ENCODE measurements around the gene PPM1N.
A peak's percentile ranks its signal among the peaks of the same experiment; 100 is the strongest.

PPM1N gene

DNA sequence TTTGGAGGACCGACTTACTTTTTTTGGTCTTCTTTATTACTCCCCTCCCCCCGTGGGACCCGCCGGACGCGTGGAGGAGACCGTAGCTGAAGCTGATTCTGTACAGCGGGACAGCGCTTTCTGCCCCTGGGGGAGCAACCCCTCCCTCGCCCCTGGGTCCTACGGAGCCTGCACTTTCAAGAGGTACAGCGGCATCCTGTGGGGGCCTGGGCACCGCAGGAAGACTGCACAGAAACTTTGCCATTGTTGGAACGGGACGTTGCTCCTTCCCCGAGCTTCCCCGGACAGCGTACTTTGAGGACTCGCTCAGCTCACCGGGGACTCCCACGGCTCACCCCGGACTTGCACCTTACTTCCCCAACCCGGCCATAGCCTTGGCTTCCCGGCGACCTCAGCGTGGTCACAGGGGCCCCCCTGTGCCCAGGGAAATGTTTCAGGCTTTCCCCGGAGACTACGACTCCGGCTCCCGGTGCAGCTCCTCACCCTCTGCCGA lies 30.0 kb upstream of the PPM1N start:
- TF ChIP-seq EZH2phosphoT487 (IDR thresholded peaks at IDR 0.05; ENCODE audit: low read length) (no peak), EZH2 (optimal IDR thresholded peaks at IDR 0.05; ENCODE audit: low read depth, low read length) (no peak)
- TF ChIP-seq, protein P1, sequence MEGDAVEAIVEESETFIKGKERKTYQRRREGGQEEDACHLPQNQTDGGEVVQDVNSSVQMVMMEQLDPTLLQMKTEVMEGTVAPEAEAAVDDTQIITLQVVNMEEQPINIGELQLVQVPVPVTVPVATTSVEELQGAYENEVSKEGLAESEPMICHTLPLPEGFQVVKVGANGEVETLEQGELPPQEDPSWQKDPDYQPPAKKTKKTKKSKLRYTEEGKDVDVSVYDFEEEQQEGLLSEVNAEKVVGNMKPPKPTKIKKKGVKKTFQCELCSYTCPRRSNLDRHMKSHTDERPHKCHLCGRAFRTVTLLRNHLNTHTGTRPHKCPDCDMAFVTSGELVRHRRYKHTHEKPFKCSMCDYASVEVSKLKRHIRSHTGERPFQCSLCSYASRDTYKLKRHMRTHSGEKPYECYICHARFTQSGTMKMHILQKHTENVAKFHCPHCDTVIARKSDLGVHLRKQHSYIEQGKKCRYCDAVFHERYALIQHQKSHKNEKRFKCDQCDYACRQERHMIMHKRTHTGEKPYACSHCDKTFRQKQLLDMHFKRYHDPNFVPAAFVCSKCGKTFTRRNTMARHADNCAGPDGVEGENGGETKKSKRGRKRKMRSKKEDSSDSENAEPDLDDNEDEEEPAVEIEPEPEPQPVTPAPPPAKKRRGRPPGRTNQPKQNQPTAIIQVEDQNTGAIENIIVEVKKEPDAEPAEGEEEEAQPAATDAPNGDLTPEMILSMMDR (IDR thresholded peaks at IDR 0.05; ENCODE audit: low read length), result no peak; the same call in 1 of the 2 replicates
- Histone ChIP-seq H3K9me3 (replicated peaks; ENCODE audit: insufficient read depth, low read length) (no peaks in the 10 kb centered on the region), H3K79me2 (ENCODE audit: low read length) (no peaks in the 10 kb centered on the region), H2AFZ (ENCODE audit: low read length) (peak overlapping the region; percentile 37; the same call in 1 of the 2 replicates), H3K36me3 (replicated peaks; ENCODE audit: insufficient read depth, low read length) (no peaks in the 10 kb centered on the region), H3K27me3 (replicated peaks; ENCODE audit: insufficient read depth, low read length) (peaks cover 6% of the 10 kb centered on the region), H3K4me1 (ENCODE audit: low read length) (no peaks in the 10 kb centered on the region), H3K4me2 (ENCODE audit: low read depth, low read length) (peak overlapping the region; percentile 90), H3F3A (ENCODE audit: insufficient read depth, low read length) (peaks cover 14% of the 10 kb centered on the region; the same call in 1 of the 2 replicates), H3K9me2 (replicated peaks; ENCODE audit: insufficient read depth, low read length) (no peaks in the 10 kb centered on the region), H3K4me3 (ENCODE audit: low read length) (peak overlapping the region; percentile 83), H3K9ac (ENCODE audit: low read length) (peak overlapping the region; percentile 90), H4K20me1 (ENCODE audit: insufficient read depth, low read length) (no peaks in the 10 kb centered on the region), H3K27ac (ENCODE audit: low read length) (peak overlapping the region; percentile 82; the same call in 1 of the 2 replicates)
- DNase-seq, result no peak

DNA sequence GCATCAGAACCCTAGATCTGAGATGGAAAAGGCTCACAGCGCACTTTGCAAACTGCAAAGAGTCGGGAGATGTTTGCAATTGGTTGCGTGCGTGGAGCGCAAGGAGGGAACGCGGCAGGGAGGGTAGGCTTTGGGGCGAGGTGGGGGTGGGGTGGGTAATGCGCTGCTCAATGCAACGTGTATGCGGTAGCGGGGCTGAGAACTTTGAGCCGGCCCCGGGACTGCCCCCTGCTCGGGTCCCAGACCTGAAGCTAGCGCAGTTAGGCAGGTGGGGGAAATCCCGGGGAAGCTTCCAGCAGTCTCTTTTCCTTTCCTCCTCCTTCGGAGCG lies 29.5 kb upstream of the PPM1N start:
- peak overlapping the region; percentile 82; the same call in 1 of the 2 replicates for H3K27ac ChIP-seq (ENCODE audit: low read length)
- TF ChIP-seq EZH2phosphoT487 (IDR thresholded peaks at IDR 0.05; ENCODE audit: low read length) (no peak), EZH2 (optimal IDR thresholded peaks at IDR 0.05; ENCODE audit: low read depth, low read length) (no peak)
- TF ChIP-seq, protein P1 (IDR thresholded peaks at IDR 0.05; ENCODE audit: low read length), result no peak
- H3K79me2 ChIP-seq (ENCODE audit: low read length), result no peaks in the 10 kb centered on the region

DNA sequence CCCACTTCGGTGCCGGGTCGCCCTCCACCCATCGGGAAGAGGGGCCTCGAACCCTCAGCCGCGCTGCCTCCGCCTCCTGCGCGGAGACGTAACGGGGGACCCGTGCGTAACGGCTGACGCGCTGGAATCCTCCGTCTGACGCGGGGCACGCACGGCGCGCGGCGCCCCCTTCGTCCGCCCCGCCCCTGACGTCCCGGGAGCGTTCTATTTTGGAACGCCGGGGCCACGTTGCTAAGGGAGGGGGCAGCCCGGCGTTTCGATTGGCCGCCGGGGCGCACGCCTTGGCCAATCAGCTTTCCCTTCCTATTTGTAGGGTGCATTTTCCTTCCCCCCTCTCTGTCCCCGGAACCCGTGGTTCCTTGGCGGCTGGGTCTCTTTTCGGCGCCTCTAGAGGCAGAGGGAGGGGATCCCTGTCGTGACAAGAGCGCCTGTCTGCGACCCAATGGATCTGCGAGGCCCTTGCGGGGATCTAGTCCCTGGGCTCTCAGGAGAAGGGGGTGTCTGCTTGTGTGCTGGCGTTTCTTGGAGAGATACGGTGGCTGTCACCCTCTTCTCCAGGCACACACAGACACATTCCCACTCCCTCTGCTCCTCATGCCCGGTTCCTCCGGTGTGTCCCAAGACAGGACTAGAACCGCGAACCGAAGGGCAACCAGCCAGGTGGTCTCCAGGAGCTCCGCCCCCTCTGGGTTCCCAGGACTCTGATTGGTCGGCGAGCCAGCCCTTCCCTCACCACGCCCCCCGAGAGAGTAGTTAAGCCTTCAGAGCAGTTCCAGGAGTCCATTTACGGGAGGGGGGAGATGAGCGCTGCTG lies 28.9 kb upstream of the PPM1N start:
- no peaks in the 10 kb centered on the region for H3K79me2 ChIP-seq (ENCODE audit: low read length)
- peaks cover 6% of the 10 kb centered on the region for H3K27me3 ChIP-seq (replicated peaks; ENCODE audit: insufficient read depth, low read length)
- DNase-seq, result peak; percentile 96
- H3K4me3 ChIP-seq (ENCODE audit: low read length), result peak overlapping the region; percentile 83
- no peaks in the 10 kb centered on the region for H3K36me3 ChIP-seq (replicated peaks; ENCODE audit: insufficient read depth, low read length)
- H3K4me2 ChIP-seq (ENCODE audit: low read depth, low read length), result peak overlapping the region; percentile 90
- no peaks in the 10 kb centered on the region for H3K9me2 ChIP-seq (replicated peaks; ENCODE audit: insufficient read depth, low read length)
- peak overlapping the region; percentile 82 for H3K27ac ChIP-seq (ENCODE audit: low read length)
- TF ChIP-seq, protein P1 (IDR thresholded peaks at IDR 0.05; ENCODE audit: low read length), result peak; percentile 12; the same call in 1 of the 2 replicates
- TF ChIP-seq EZH2phosphoT487 (IDR thresholded peaks at IDR 0.05; ENCODE audit: low read length), result no peak
- H3K9ac ChIP-seq (ENCODE audit: low read length), result peak overlapping the region; percentile 90
- H4K20me1 ChIP-seq (ENCODE audit: insufficient read depth, low read length), result no peaks in the 10 kb centered on the region
- H3K4me1 ChIP-seq (ENCODE audit: low read length), result no peaks in the 10 kb centered on the region
- H2AFZ ChIP-seq (ENCODE audit: low read length), result peak overlapping the region; percentile 45
- H3F3A ChIP-seq (ENCODE audit: insufficient read depth, low read length), result peaks cover 14% of the 10 kb centered on the region; the same call in 1 of the 2 replicates
- no peaks in the 10 kb centered on the region for H3K9me3 ChIP-seq (replicated peaks; ENCODE audit: insufficient read depth, low read length)

More for the DNA sequence above, 29.5 kb upstream of the PPM1N start:
- peak overlapping the region; percentile 90 for H3K9ac ChIP-seq (ENCODE audit: low read length)
- peaks cover 6% of the 10 kb centered on the region for H3K27me3 ChIP-seq (replicated peaks; ENCODE audit: insufficient read depth, low read length)
- no peaks in the 10 kb centered on the region for H3K36me3 ChIP-seq (replicated peaks; ENCODE audit: insufficient read depth, low read length)
- DNase-seq, result no peak
- peak overlapping the region; percentile 90 for H3K4me2 ChIP-seq (ENCODE audit: low read depth, low read length)
- H3K9me3 ChIP-seq (replicated peaks; ENCODE audit: insufficient read depth, low read length), result no peaks in the 10 kb centered on the region
- H3K4me3 ChIP-seq (ENCODE audit: low read length), result peak overlapping the region; percentile 83
- H3K9me2 ChIP-seq (replicated peaks; ENCODE audit: insufficient read depth, low read length), result no peaks in the 10 kb centered on the region
- H3F3A ChIP-seq (ENCODE audit: insufficient read depth, low read length), result peaks cover 14% of the 10 kb centered on the region; the same call in 1 of the 2 replicates
- no peaks in the 10 kb centered on the region for H3K4me1 ChIP-seq (ENCODE audit: low read length)
- peak overlapping the region; percentile 37; the same call in 1 of the 2 replicates for H2AFZ ChIP-seq (ENCODE audit: low read length)
- H4K20me1 ChIP-seq (ENCODE audit: insufficient read depth, low read length), result no peaks in the 10 kb centered on the region
